ENCODE results near the gene MAPK8IP1.

Gene MAPK8IP1

GRCh38 chr11:45913942-45914635 lies 28.6 kb downstream of the MAPK8IP1 start:
- no peak for TF ChIP-seq CTCF (IDR thresholded peaks at IDR 0.05)
- no peak overlapping the region for H3K27ac Mint-ChIP-seq
- no peaks in the 10 kb centered on the region for H3K9me3 Mint-ChIP-seq
- peaks cover 18% of the 10 kb centered on the region for H3K4me1 Mint-ChIP-seq
- DNase-seq = no peak
- H3K27me3 Mint-ChIP-seq (ENCODE audit: low read depth, poor library complexity) = no peaks in the 10 kb centered on the region
- H3K4me3 Mint-ChIP-seq = no peak overlapping the region
- H3K36me3 Mint-ChIP-seq (ENCODE audit: low read depth) = no peaks in the 10 kb centered on the region

GRCh38 chr11:45915446-45915845 lies 30.0 kb downstream of the MAPK8IP1 start:
- H3K27ac Mint-ChIP-seq = no peak overlapping the region
- H3K4me3 Mint-ChIP-seq = no peak overlapping the region
- DNase-seq = no peak
- no peaks in the 10 kb centered on the region for H3K36me3 Mint-ChIP-seq (ENCODE audit: low read depth)
- peaks cover 20% of the 10 kb centered on the region for H3K4me1 Mint-ChIP-seq
- H3K27me3 Mint-ChIP-seq (ENCODE audit: low read depth, poor library complexity) = peaks cover 8% of the 10 kb centered on the region
- no peaks in the 10 kb centered on the region for H3K9me3 Mint-ChIP-seq
- TF ChIP-seq CTCF (IDR thresholded peaks at IDR 0.05) = no peak

DNA sequence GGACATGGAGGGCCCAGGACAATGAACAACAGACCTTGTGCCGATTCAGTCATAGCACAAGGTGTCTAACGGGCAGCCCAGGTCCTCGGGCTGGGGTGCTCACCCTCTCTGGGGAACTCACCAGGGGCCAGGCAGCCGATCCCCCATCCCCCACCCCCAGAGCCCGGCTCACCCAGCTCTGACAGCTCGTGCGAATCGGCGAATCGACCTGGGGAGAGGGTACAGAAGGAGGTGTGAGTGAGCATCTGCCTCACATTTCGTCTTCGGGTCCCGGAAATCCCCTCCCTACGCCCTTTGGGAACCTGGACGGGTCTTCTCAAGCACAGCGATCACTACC lies 31.8 kb downstream of the MAPK8IP1 start:
- H3K4me1 Mint-ChIP-seq = peaks cover 32% of the 10 kb centered on the region
- peaks cover 26% of the 10 kb centered on the region for H3K27me3 Mint-ChIP-seq (ENCODE audit: low read depth, poor library complexity)
- no peaks in the 10 kb centered on the region for H3K36me3 Mint-ChIP-seq (ENCODE audit: low read depth)
- no peaks in the 10 kb centered on the region for H3K9me3 Mint-ChIP-seq
- H3K4me3 Mint-ChIP-seq = peak overlapping the region; percentile 97
- H3K27ac Mint-ChIP-seq = no peak overlapping the region
- no peak for TF ChIP-seq CTCF (IDR thresholded peaks at IDR 0.05)
- DNase-seq = no peak

DNA sequence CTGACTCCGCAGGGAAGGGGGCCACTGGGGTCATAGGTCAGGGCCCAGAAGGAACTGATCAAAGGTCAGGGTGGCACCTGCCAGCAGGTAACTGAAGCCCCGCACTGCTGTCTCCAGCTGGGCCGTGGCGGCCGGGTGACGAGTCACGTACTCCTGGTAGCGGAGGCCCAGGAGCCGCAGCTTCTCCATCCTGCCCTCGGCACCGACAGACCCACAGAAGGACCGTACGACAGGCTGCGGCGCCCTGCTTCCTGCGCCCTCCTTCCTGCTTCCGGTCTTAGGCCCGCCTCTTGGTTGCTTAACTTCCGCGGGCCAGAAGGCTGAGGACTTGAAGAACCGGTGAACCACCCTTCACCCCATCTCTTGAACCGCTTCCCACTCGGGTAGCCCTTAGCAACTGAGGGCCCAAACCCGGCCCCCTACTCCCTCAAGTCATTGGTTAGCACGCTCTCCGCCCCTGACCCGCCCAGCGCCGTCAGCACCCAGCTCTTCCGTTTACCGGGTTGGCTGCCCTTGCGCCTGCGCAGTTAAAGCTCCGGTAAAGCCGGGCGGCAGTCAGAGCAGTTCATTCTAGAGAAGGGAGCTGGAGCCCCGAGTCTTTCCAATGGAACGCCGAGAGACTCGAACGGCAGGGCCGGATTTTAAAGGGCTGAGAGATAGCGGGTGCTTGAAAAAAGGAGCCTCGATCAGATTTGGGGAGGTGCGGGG lies 32.3 kb downstream of the MAPK8IP1 start, which contains the start of gene PEX16:
PEX16 (minus strand) TSS at position 255 of the 708 bp plus-strand sequence; CDS start at position 189, 66 bp downstream.
- H3K4me3 Mint-ChIP-seq = peak within 1 kb of the TSS; percentile 97
- H3K4me1 Mint-ChIP-seq = peaks cover 32% of the 10 kb centered on the region
- H3K27me3 Mint-ChIP-seq (ENCODE audit: low read depth, poor library complexity) = peaks cover 26% of the 10 kb centered on the region
- no peaks in the 10 kb centered on the region for H3K36me3 Mint-ChIP-seq (ENCODE audit: low read depth)
- TF ChIP-seq CTCF (IDR thresholded peaks at IDR 0.05) = no peak
- H3K9me3 Mint-ChIP-seq = no peaks in the 10 kb centered on the region
- H3K27ac Mint-ChIP-seq = peak within 1 kb of the TSS; percentile 99
- DNase-seq = peak; percentile 91

DNA sequence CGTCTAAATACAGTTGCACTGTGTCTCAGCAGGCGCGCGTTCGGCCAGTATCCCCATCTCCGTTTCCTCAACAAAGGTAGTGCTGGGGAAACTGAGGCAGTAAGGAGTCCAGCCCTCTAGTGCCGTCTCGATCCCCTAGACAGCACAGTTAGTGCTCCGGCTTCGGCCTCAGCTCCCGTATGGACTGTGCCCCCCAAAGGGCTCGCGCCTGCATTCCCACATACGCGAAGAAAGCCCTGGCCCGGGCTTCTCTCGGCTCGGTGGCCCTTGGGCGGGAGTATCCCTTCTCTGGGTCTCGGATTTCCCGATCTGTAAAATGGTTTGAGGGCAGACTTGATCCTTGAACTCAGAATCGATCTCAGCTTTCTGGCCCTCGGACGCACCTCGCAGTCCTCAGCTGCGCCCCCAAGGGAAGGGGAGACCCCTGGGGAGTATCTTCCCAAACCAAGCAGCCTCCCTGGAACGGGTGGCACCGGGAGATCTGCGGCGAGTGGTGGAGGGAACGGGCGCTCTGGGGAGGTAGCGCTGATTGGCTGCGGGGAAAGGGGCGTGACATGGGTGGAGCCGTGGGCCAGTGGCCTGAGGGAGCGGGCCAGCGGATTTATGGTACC lies 33.0 kb downstream of the MAPK8IP1 start:
- TF ChIP-seq CTCF (IDR thresholded peaks at IDR 0.05) = no peak

More for the DNA sequence above, 33.0 kb downstream of the MAPK8IP1 start:
- Mint-ChIP-seq H3K9me3 (no peaks in the 10 kb centered on the region), H3K27me3 (ENCODE audit: low read depth, poor library complexity) (peaks cover 30% of the 10 kb centered on the region), H3K4me1 (peaks cover 34% of the 10 kb centered on the region), H3K4me3 (peak overlapping the region; percentile 97), H3K36me3 (ENCODE audit: low read depth) (no peaks in the 10 kb centered on the region), H3K27ac (peak overlapping the region; percentile 99)
- DNase-seq = peak; percentile 86

Data from nephron progenitor cell (in vitro differentiated cells).